Measurements from ENCODE around the gene INTS4.

DNA sequence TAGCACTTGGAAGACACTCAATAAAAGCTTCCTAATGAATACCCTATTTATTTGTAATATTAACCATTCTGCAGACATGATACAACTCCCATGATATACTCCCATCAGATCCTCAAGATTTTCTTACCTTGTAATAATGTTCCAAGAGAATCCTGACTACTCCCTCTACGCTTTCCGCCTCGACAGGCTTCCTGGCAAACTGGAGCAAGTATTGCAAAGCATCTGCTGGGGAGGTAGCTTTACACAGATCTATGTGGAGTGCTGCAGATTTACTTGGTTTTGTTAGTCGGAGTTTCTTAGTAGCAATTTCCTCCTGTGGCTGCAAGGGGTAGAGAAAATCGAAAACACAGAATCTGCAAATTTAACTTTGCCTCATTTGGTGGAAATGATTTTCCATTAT, 3.5 kb downstream of the INTS4 start:
- TF ChIP-seq, protein P1, sequence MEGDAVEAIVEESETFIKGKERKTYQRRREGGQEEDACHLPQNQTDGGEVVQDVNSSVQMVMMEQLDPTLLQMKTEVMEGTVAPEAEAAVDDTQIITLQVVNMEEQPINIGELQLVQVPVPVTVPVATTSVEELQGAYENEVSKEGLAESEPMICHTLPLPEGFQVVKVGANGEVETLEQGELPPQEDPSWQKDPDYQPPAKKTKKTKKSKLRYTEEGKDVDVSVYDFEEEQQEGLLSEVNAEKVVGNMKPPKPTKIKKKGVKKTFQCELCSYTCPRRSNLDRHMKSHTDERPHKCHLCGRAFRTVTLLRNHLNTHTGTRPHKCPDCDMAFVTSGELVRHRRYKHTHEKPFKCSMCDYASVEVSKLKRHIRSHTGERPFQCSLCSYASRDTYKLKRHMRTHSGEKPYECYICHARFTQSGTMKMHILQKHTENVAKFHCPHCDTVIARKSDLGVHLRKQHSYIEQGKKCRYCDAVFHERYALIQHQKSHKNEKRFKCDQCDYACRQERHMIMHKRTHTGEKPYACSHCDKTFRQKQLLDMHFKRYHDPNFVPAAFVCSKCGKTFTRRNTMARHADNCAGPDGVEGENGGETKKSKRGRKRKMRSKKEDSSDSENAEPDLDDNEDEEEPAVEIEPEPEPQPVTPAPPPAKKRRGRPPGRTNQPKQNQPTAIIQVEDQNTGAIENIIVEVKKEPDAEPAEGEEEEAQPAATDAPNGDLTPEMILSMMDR (IDR thresholded peaks at IDR 0.05) = no peak
- no peak for TF ChIP-seq POLR2A (IDR thresholded peaks at IDR 0.05)

Data from thyroid gland (tissue), 4 donors.